Measurements from ENCODE around the gene IDH3G.
A peak's percentile ranks its signal among the peaks of the same experiment; 100 is the strongest.

Gene IDH3G

DNA sequence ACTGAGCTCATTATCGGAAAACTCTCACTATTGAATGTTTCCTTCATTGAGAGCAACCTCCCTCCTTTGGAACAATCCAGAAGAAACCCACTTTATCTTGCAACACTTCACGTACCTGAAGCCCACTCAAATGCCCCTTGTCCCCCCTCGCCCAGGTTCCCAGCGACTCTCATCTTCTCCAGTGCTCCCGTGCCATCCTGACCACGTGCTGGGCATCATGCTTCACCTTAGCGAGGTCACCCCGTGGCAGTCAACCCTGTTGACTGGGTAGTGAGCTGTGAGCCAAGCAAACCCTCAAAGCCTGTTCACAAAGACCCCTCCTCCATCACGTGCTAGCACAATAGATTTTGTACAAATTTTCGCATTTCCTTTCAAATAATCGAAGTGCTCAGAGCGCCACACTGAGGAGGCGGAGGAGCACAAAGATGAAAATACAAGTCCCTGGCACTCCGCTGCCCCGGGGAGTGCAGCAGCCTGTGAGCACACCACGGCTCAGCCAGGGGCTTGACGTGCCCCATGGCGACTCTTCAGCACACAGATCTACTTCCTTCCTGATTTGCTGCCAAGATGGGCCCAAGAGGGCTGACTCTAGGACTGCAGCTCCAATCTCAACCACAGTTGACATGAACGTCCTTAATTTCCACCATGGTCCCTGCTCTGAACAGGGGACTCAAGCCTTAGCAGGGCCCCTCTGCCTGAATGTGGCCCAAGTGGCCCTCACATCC is 20.6 kb upstream of the IDH3G start:
- no peak for DNase-seq

DNA sequence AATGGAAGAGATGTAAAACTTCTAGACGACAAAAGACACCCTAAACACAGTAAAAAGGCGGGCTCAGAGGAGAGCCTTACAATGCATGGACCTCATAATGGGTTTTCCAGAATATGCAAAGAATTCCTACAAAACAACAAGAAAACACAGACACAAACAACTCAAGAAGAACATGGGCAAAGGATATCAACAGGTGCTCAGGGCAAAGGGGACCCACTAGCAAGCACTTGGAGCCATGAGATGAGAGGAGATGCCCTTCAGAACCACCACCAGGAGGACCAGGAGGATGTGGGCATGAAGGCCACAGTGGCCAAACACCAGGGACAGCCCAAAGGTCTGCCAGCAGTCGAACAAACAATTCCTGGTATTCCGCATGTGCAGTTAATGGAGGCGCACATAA is 19.0 kb upstream of the IDH3G start:
- DNase-seq, result no peak

DNA sequence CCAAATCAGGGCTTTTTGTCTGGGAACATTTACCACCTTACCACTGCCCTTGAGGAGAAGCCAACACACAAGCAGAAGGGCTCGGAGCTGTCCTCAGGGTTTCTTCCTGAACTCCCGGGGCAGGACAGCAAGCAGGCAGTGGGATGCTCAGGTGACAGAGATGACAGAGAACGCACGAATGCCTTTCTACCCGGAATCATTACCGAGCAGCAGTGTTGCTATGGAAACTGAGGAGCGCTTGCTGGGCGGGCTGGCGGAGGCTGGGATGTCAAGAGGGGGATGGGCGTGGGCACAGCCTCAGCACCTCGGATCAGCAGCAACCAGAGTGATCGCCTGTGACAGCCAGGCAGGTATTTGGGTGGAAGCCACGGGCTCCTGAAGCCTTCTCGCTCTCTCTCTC is 18.0 kb upstream of the IDH3G start:
- DNase-seq, result peak in 1 of 2 experiments; percentile 35

DNA sequence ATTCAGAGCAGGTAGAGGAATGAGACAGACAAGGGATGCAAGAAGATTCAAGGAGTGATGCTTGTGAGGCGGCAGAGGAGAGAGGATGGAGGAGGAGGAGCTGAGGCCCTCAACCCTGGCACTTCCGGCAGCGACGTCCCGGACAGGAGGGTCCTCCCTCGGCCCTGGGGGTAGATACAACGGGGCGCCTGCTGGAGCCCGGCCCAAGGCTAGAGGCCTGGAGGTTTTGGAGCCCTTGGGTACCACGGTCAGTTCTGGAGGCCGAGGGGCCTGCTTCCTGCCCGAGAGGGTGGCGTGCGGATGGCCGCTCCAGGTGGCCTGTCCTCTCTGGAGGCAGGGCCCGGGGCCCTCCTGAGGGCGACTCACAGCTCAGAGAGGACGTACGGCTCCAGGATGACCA is 13.8 kb upstream of the IDH3G start:
- no peak for DNase-seq

DNA sequence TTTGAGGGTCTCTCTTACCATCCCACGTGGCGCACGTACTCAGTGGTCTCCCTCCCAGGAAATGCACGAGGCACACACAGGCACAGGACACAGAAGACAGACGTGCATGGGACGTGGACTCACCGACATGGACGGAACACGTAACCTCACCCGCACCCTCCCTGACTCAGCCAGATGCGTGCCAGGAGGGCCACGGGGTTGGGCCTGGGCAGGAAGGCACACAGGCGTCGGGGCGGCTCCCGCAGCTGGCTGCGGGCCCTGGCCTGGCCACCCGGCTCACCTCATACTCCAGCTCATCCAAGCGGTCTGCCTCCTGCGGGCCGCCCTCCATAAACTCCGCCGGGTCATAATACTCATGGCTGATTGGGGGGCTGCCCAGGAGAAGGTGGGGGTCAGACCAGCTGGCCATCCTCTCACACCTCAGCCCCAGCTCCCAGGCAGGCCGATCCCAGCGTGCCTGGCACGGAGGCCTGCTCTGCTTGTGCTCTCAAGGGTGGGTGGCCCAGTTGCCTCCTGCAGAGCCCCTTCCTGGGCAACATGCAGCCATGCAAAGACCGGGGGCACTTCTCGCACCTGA is 12.9 kb upstream of the IDH3G start:
- DNase-seq, result no peak

DNA sequence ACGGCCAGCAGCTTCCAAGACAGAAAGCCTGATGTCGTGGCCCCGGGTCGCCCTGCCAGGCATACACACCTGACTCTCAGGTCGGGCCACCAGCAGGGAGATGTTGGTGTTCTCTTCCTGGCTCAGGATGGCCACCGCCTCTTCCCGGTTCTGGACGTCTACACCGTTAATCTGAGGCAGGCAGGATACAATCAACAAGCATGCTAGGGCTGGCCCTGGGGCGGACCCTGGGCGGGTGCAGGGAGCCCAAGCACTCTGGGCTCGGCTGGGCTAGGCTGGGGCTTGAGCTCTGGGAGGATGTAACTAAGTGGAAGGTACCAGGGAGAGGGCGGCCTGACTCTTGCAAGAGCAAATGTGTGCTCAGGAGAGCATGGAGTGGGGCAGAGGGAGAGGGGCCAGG is 11.3 kb upstream of the IDH3G start:
- no peak for DNase-seq

DNA sequence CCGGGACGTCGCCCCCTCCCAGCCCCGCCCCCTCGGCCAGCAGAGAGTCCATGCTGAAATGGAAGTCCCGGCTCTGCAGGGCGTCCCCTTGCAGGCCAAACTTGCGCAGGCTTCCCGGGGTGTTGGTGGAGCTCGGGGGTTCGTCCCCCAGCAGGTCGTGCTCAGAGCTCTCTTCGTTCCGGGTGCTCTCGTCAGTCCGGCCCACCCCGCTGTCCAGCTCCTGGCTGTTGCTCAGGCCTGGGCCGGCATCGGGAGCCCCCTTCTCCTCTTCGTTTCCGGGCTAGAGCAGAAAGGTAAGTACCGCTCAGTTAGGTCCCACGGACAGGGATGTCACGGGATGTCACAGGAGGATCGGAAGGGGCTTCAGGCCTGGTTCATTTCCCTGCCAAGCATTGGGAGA is 10.4 kb upstream of the IDH3G start:
- no peak for DNase-seq

DNA sequence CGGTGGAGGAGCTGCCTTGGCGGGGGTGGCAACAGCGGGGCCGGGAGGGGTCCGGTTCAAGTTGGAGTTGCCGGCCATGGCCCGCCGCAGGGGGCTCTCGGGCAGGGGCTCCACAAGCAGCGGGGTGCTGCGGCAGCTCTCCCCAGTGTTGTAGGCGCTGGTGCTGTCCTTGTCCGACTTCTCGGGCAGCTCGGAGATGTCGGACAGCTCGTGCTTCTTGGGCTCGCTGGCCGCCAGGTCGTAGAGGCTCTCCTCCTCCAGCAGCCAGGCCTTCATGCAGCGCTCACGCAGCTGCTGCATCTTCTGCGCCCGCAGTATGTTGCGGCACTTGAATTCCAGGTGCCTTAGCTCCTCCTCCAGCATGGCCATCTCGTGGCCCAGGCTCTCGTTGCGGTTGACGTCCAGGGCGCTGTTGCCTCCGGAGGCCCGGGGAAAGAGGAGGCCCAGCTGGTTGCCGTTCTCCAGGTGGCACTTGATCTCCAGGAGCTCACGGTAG is 10.0 kb upstream of the IDH3G start:
- DNase-seq, result no peak

DNA sequence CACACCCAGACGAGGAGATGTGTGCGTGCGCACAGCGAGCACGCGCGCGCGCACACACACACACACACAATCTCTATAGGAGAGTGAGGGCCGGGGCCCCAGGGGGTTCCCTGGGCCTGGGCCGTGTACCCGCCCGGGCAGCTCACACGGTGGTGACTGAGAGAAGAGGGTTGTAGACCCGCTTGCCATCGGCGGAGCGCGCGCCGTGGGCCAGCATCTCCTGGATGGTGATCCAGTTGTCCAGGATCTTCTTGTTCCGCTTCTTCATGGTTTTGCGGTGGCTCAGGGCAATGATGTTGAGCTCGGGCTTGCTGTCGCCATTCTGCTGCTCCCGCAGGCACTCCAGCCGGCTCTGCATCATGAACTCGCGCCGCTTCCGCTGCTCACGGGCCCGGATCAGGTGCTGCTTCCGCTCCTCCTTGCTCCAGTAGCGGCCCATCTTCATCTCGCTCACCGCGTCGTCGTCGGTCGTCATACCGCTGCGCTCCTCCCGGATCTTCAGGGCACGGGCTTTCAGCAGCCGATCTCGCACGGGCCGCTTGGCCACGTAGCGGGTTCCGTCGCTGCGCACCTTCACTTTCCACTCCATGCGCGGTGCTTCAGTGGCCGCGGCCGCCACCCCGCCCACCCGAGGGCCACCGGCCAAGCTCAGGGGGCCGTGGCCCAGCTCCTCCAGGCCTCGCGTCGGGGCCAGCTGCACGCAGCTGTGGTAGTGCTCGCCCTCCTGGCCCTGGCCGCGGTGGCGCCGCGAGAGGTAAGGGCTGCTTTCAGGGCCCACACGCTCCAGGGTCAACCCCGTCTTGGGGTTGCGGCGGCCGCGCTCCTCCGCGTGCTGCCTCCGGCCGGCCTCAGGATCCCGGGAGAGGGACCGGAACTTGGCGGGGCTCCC is 9.3 kb upstream of the IDH3G start:
- DNase-seq, result no peak

DNA sequence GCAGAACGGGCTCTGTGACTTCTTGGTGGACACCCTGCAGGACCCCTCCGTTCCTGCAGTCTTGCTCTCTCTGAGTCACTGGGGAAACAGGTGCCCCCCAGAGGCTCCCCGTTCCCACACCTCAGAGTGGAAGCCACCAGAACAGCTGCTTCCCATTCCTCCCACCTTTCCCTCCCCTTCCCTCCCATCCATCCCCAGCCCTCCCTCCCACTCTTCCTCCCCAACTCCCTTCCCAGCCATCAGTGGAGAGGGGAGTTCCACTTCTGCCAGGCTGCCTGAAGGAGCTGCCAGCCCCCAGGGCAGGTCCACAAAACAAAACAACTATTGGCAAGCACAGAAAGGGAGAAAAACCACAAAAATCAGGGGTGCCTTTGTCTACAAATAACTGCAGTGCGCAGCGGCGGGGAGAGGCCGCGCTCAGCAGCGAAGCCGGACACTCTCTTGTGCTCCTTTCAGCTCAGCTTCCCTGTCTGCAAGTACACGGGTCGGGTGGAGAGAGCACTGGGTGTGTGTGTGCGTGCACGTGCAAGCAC is 8.4 kb upstream of the IDH3G start:
- DNase-seq, result no peak

DNA sequence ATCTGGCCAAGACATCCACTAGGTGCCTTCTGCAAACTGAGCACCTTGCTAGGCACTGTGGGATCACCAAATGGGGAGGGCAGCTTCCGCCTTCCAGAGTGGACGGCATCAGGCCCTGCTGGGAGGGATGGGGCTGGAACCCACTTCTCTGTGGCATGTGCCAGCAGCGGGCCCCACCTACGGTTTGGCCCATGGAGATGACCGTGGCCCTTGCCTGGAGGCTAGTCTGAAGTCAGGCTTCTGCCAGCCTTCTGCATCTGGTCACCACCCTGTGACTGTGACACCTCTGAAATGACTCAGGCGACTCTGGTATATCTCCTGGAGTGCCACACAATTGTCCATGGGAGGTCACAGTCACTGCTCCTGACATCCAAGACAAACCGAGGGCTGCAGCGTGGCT is 7.5 kb upstream of the IDH3G start:
- no peak for DNase-seq

DNA sequence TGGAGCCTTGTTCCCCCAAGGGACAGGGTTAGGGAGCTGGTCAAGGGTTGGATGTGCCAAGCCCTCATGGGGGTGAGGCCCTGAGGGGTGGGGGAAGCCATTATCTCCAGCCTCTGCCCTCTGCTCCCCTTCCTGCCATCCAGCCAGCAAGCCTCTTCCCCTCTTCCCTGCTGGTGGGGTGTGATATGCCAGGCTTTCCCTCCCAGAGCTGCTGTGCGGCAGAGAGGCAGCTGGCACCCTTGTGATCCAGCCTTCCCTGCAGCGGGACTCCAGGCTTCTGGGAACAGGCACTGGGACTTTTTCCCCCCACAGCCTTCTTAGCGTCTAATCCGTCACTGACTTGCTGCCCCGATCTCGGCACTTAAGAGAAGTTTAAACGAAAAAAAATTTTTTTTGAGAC is 6.6 kb upstream of the IDH3G start:
- DNase-seq, result no peak

DNA sequence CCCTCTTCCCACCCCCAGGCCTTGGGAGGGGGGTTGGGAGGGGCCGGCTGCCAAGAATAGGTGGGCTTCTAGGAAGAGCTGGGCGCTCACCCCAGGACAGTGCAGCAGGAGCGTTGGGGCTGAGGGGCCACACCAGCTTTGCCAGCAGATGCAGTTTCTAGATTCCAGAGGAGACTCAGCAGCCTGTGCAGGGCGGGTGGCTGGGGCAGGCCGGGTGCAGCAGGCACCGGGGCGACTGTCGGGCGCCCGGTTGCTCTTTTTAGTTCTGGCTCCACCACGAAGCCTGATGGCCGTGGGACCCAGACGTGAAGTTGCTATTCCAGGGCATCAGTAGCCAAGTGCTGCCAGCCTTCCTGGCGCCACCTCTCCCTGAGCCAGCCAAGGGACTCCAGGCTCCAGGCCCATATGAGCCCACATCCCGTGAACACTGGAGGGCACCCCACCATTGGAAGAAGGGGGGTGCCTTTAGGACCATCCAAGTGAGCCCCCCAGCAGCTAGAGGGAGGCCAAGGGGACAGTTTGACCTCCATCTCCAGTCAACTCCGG is 6.1 kb upstream of the IDH3G start:
- DNase-seq, result no peak

DNA sequence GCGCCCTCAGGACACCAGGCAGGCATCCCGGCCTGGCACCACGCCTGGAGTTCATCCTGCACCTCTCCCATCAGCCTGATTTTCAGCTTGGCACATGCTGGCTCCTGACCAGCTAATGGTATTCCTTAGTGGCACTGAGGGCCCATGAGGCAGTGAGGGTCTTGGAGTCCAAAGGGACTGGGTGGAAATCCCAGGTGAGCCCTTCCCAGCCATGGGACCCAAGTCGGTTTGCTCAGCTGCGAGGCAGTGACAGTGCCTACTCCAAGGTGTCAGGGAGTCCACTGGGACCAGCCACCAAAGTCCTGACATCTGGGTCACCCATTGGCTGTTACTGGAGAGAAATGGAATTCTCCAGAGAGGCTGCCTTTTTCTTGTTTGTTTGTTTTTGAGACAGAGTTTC is 5.2 kb upstream of the IDH3G start:
- no peak for DNase-seq

DNA sequence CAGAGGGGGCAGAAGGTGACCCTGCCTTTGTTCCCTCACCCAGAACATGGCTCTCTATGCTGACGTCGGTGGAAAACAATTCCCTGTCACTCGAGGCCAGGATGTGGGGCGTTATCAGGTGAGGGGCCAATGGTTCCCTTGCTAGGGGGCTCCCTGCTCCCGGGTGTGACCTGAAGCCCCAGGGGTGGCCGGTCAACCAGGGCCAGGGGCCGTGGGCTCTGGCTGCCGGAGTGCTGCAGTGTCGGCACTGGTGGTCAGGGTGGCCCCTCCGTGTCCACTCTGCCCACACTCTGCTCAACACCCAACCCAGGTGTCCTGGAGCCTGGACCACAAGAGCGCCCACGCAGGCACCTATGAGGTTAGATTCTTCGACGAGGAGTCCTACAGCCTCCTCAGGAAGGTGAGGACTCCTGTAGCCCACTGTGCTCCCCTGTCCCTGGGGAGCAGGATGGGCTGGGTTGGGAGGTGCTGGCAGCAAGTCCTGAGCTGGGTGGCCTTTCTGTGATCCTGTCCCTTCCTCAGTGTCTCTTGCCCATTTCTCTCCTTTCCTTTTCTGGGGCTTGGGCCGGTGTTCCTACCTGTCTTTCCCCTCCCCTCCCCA is 3.3 kb upstream of the IDH3G start:
- DNase-seq, result no peak

DNA sequence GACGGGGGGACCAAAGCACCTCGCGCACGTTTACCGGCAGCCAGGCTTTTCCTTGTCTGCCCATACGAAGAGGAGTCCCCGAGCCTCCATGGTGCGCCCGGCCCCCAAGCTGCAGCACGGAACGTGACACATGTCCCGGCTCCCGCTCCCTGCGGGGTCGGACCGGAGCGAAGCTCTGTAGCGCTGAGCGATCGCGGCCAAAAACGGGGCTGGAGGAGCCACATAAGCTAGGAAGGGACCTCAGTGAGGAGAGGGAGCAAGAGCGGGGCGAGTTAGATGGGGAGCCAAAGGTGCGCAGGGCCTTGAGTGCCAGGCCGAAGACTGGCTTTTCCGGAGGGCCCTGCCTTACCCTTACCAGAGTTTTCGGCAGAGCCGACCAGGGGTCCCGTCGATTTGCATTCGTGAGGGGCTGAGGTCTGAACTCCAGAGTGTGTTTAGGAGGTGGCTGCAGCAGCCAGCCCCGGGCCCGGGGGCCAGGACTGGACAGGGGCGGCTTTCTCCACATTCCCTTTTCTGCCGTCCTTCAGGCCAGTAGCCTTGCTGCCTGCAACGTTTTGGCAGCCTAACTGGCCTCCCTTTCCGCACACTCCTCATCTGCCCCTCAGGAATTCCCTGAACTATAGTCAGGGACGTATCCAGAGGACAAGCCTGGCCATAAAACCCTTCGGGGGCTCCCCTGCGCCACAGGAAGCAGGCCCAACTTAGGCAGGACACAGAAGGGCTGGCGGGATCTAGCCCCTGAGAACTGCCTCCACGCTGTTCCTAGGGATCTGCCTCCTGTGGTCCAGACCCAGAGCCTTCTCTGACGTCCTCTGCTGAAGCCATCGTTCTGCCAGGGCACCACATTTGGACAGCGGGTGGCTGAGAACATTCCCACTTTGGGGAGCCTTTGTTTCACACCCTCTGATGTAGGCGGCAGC is 982 bp upstream of the IDH3G start:
- DNase-seq, result no peak

DNA sequence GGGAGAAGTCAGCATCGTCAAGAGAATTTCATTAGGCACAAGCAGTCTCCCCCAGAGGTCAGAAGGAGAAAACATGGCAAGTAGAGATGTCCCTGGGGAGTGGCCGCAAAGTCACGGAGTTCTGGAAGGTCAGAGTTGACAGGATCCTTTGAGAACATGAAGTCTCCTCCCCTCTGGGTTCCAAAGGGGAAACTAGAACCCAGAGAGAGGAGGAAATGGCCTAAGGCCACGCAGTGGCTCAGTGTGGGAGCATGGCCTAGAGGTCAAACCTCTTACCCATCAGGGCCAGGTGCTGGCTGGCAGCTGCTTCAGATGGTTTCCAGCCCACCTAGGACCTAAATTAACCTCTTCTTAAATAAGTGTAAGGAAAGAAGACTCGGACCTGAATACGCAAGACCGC is 884 bp downstream of the IDH3G start:
- no peak for DNase-seq

DNA sequence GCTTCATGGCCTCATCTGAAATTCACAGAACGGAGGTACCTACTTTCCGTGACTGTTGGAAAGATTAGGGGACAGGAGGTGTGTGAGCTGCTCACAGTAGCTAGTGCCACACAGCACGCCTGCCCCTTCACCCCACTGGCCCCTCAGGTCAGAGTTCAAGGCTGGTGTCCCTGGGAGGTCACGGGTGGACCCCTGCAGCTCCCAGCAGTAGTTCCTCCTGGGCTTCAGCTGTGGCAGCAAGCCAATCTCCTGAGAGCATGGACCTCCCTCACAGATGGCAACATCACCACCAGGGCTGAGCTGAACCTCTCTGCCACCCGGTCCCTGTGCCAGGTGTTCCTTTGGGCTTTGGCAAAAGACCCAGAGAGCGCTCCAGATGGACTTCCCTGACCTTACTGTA is 1.8 kb downstream of the IDH3G start:
- no peak for DNase-seq

DNA sequence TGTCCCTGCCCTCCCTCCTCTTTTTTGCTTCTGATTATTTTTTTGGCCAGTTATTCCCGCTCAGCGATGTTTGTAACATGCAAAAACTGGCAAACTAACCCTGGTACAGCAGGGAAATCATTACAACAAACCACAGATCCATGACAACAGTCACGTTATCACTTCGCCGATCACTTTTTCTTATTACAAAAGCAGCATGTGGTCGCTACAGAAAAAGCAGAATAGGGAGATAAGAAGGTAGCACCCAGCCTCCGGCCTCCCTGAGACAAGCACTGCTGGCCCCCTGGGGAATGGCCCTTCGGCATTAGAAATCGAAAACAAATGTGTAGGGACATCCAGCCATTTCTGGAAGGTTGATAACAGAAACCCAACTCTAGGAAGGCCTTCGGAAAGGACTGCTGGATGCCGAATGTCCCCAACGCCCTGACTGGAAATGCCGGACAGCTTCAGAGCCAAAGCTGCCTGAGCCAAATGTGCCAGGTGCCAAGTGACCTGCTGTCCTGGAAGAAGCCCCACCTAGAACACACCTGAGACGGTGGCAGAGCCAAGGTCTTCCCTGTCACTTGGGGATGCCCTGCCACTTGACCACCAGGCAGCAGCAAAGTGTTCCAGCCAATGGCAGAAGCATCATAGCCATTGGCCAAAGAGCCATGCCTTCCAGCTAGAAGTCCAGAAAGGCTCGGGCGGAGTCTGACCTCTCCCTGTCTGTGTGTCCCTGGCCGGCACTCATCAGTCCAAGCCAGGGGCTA is 2.9 kb downstream of the IDH3G start:
- no peak for DNase-seq

DNA sequence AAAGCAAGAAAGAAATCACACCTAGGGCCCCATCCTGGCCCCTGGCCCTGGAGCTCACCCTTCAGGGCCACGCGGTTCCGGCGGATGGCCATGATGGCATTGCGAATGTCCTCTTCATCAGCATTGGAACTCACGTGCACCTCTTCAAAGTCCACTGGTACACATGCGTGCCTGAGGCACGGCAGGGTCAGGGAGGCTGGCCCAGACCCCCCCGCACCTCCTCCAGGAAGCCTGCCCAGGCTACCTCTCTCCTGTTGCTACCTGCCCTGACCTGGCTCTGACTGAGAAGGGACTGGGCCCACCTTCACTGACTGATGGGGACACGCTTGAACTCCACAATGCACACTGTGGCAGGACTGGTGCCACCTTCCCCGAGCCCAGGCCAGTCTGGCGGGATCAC is 4.5 kb downstream of the IDH3G start:
- no peak for DNase-seq

DNA sequence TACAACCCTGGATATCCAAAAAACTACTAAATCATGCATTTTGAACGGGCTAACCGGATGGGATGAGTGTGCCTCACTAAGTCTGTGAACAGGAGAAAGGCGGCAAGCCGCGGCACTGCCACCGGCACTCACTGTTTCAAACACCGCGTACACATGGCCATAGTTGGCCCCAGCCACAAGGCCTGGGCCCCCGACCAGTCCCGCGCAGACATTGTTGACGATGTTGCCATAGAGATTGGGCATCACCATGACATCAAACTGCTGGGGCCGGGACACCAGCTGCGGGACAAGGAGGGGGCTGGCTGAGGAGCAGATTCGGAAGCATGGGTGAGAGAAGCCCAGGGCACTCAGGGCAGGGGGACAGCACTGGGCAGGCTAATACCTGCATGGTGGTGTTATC is 7.5 kb downstream of the IDH3G start:
- no peak for DNase-seq

Data from NCI-H187 (cell line).